Activated B cell treated with CpG ODN at 0.5 μM for 24 hours (primary cell): ENCODE data around the gene MPI. TPM values are rescaled to one million over a fixed set of nuclear protein-coding genes. Genes with fewer than 3 reads are reported as not detected.
A peak's percentile ranks its signal among the peaks of the same experiment; 100 is the strongest.
"Not testable (repeated sequence)": the region's sequence is repeated elsewhere in the genome, so short reads cannot be mapped to it uniquely, and the experiment has no call there.

Experiments used
- ATAC-seq: fragments of 200-7000 bp; cut with Tn5 transposase; one replicate; pipeline ENCODE4 v1.10.0; 2021; ENCODE audit warnings: low read depth, mild to moderate bottlenecking, moderate library complexity
- CTCF ChIA-PET: fragments of 350-600 bp; sonication (Branson Sonifier 250); formaldehyde crosslinking; loops from one replicate; lab custom pipeline; 2021; ENCODE audit warnings: antibody characterized with exemption; lab: Charles Lee
- POLR2A ChIA-PET: fragments of 350-600 bp; sonication (Branson Sonifier 250); formaldehyde crosslinking; loops from one replicate; lab custom pipeline; 2021; ENCODE audit warnings: antibody characterized with exemption; lab: Charles Lee
- DNase-seq: peaks from one replicate; pipeline ENCODE4 v3.0.0; 2022
- H3K27ac Mint-ChIP-seq: one replicate; pipeline ENCODE4 v1.8.0; 2020; ENCODE audit warnings: mixed read lengths
- H3K27me3 Mint-ChIP-seq: one replicate; pipeline ENCODE4 v1.8.0; 2021; ENCODE audit warnings: mixed read lengths
- H3K36me3 Mint-ChIP-seq: one replicate; pipeline ENCODE4 v1.8.0; 2021; ENCODE audit warnings: low read depth, mixed read lengths
- H3K4me1 Mint-ChIP-seq: one replicate; pipeline ENCODE4 v1.8.0; 2021; ENCODE audit warnings: mixed read lengths
- H3K4me3 Mint-ChIP-seq: one replicate; pipeline ENCODE4 v1.8.0; 2020; ENCODE audit warnings: mild to moderate bottlenecking, mixed read lengths
- H3K9me3 Mint-ChIP-seq: one replicate; pipeline ENCODE4 v1.8.0; 2020; ENCODE audit warnings: mixed read lengths
- CTCF ChIP-seq: fragments of 200-600 bp; IDR thresholded peaks from one replicate; pipeline ENCODE4 v1.8.0; 2022; ENCODE audit warnings: antibody characterized with exemption, mild to moderate bottlenecking
- intact Hi-C: fragments of 100-400 bp; cut with micrococcal nuclease; formaldehyde crosslinking; loops from one replicate; pipeline ENCODE4 v1.15.1; 2024
- total RNA-seq: library from RNA; stranded (reverse); gene quantifications from 2 replicates; pipeline ENCODE4 v1.2.3, GENCODE V29; 2022

Gene MPI
- total RNA-seq, 1 donor from 2014 or later, result 33.1 TPM

DNA sequence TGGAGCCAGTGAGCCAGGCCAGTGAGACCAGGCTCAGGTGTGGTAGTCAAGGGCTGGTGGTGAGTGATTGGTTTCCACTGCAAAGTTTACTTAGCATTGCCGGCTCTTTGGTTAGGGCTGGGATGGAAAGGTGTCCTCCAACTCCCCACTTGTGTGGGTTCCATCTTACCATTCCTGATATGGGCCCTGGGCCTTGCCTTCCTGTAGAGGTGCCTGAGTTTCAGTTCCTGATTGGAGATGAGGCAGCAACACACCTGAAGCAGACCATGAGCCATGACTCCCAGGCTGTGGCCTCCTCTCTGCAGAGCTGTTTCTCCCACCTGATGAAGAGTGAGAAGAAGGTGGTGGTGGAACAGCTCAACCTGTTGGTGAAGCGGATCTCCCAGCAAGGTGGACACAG is 3.1 kb downstream of the MPI start:
- Mint-ChIP-seq H3K27ac (peak overlapping the region; percentile 56), H3K9me3 (no peaks in the 10 kb centered on the region), H3K4me3 (no peak overlapping the region), H3K4me1 (peaks cover 45% of the 10 kb centered on the region), H3K27me3 (no peaks in the 10 kb centered on the region), H3K36me3 (peaks cover 26% of the 10 kb centered on the region)
- intact Hi-C loops, result no loop called here
- POLR2A ChIA-PET, result no interaction called here
- no peak for TF ChIP-seq CTCF
- CTCF ChIA-PET, result no interaction called here
- no peak for DNase-seq
- ATAC-seq, result no peak

- TF ChIP-seq CTCF, result no peak
- POLR2A ChIA-PET, result interaction anchor here (0.6 kb wide), 1 partner anchor 116 kb away, joined by 3 read pairs; no protein-coding TSS in a partner anchor
- peaks cover 45% of the 10 kb centered on the region for H3K4me1 Mint-ChIP-seq
- no peak for DNase-seq
- ATAC-seq, result no peak
- no peaks in the 10 kb centered on the region for H3K27me3 Mint-ChIP-seq
- H3K36me3 Mint-ChIP-seq, result peaks cover 29% of the 10 kb centered on the region
- no peaks in the 10 kb centered on the region for H3K9me3 Mint-ChIP-seq
- intact Hi-C loops, result no loop called here
- peak overlapping the region; percentile 56 for H3K27ac Mint-ChIP-seq
- CTCF ChIA-PET, result no interaction called here
- peak overlapping the region; percentile 6 for H3K4me3 Mint-ChIP-seq
Measured at GRCh38 chr15:74893627-74894026, 3.8 kb downstream of the MPI start.

DNA sequence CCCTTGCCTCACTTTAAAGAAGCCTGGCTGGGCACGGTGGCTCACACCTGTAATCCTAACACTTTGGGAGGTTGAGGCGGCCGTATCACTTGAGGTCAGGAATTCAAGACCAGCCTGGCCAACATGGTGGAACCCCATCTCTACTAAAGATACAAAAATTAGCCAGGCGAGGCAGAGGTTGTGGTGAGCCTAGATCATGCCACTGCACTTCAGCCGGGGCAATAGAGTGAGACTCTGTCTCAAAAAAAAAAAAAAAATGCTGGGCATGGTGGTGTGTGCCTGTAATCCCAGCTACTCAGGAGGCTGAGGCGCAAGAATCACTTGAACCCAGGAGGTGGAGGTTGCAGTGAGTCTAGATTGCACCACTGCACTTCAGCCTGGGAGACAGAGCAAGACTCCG is 4.5 kb downstream of the MPI start:
- H3K27ac Mint-ChIP-seq, intact Hi-C loops, DNase-seq, ATAC-seq, H3K4me3 Mint-ChIP-seq, H3K9me3 Mint-ChIP-seq, H3K27me3 Mint-ChIP-seq, CTCF ChIA-PET: not testable (repeated sequence)
- POLR2A ChIA-PET, result interaction anchor here (0.6 to 0.7 kb wide), 2 partner anchors 12 to 108 kb away, joined by 3 to 6 read pairs; no protein-coding TSS in a partner anchor
- H3K36me3 Mint-ChIP-seq, result peaks cover 35% of the 10 kb centered on the region
- peaks cover 41% of the 10 kb centered on the region for H3K4me1 Mint-ChIP-seq

GRCh38 chr15:74895830-74896229 is 6.0 kb downstream of the MPI start:
- Mint-ChIP-seq H3K4me3 (no peak overlapping the region), H3K9me3 (no peaks in the 10 kb centered on the region), H3K27ac (no peak overlapping the region), H3K4me1 (peaks cover 27% of the 10 kb centered on the region), H3K36me3 (peaks cover 44% of the 10 kb centered on the region), H3K27me3 (no peaks in the 10 kb centered on the region)
- no peak for ATAC-seq
- POLR2A ChIA-PET, result interaction anchor here (0.6 to 1.6 kb wide), 4 partner anchors 11 to 118 kb away, joined by 3 to 13 read pairs (median 4); partner anchors contain the start of gene FAM219B
- CTCF ChIA-PET, result no interaction called here
- intact Hi-C loops, result no loop called here
- no peak for TF ChIP-seq CTCF
- no peak for DNase-seq

- DNase-seq (no peak), ATAC-seq (no peak)
- H3K4me1 Mint-ChIP-seq, result peaks cover 23% of the 10 kb centered on the region
- H3K4me3 Mint-ChIP-seq, result no peak overlapping the region
- POLR2A ChIA-PET, result interaction anchor here (0.6 to 1.6 kb wide), 3 partner anchors 10 to 119 kb away, joined by 3 to 13 read pairs (median 6); partner anchors contain the start of gene FAM219B
- H3K9me3 Mint-ChIP-seq, result no peaks in the 10 kb centered on the region
- intact Hi-C loops, result no loop called here
- H3K27me3 Mint-ChIP-seq, result no peaks in the 10 kb centered on the region
- TF ChIP-seq CTCF, result no peak
- CTCF ChIA-PET, result no interaction called here
- H3K36me3 Mint-ChIP-seq, result peaks cover 44% of the 10 kb centered on the region
- H3K27ac Mint-ChIP-seq, result no peak overlapping the region
Measured at GRCh38 chr15:74896316-74896715, 6.5 kb downstream of the MPI start.
